COLO668 (cell line): ENCODE measurements around the gene INPP5A.
A peak's percentile ranks its signal among the peaks of the same experiment; 100 is the strongest.
"Not testable (repeated sequence)": the region's sequence is repeated elsewhere in the genome, so short reads cannot be mapped to it uniquely, and the experiment has no call there.

ENCODE experiments used
- DNase-seq: peaks from one replicate; lab custom pipeline; 2025; ENCODE audit not compliant: unreplicated experiment; lab: John Stamatoyannopoulos, UW

INPP5A gene

GRCh38 chr10:132752378-132752777 lies 214.8 kb downstream of the INPP5A start:
- no peak for DNase-seq

- no peak for DNase-seq
Observed at GRCh38 chr10:132752961-132753360, 215.4 kb downstream of the INPP5A start.

GRCh38 chr10:132753596-132753995 lies 216.0 kb downstream of the INPP5A start:
- no peak for DNase-seq

GRCh38 chr10:132754071-132754470 lies 216.5 kb downstream of the INPP5A start:
- no peak for DNase-seq

- DNase-seq = no peak
Observed at GRCh38 chr10:132755166-132755711, 217.7 kb downstream of the INPP5A start.

GRCh38 chr10:132756591-132756990 lies 219.0 kb downstream of the INPP5A start:
- DNase-seq = no peak

- no peak for DNase-seq
Observed at GRCh38 chr10:132757171-132757570, 219.6 kb downstream of the INPP5A start.

GRCh38 chr10:132758865-132759264 lies 221.3 kb downstream of the INPP5A start:
- DNase-seq = no peak

GRCh38 chr10:132761395-132762060 lies 223.9 kb downstream of the INPP5A start:
- no peak for DNase-seq

- no peak for DNase-seq
Observed at GRCh38 chr10:132762267-132762666, 224.7 kb downstream of the INPP5A start.

GRCh38 chr10:132763545-132763944 lies 226.0 kb downstream of the INPP5A start:
- DNase-seq = no peak

GRCh38 chr10:132764108-132764507 lies 226.5 kb downstream of the INPP5A start:
- no peak for DNase-seq

GRCh38 chr10:132765435-132765834 lies 227.8 kb downstream of the INPP5A start:
- DNase-seq = no peak

GRCh38 chr10:132766291-132766690 lies 228.7 kb downstream of the INPP5A start:
- DNase-seq = no peak

- DNase-seq = no peak
Observed at GRCh38 chr10:132768346-132769248, 231.0 kb downstream of the INPP5A start.

- no peak for DNase-seq
Observed at GRCh38 chr10:132770061-132771021, 232.8 kb downstream of the INPP5A start.

GRCh38 chr10:132772816-132773215 lies 235.2 kb downstream of the INPP5A start:
- DNase-seq = not testable (repeated sequence)

- DNase-seq = no peak
Observed at GRCh38 chr10:132774181-132774901, 236.8 kb downstream of the INPP5A start.

- DNase-seq = peak; percentile 37
Observed at GRCh38 chr10:132774902-132775863, 237.6 kb downstream of the INPP5A start.
